Neural progenitor cell (in vitro differentiated cells): ENCODE data around the gene BLTP3A. TPM values are rescaled to one million over a fixed set of nuclear protein-coding genes. Genes with fewer than 3 reads are reported as not detected.

Experiments
- DNase-seq: peaks from one replicate; pipeline ENCODE4 v3.0.0-alpha.2; 2016; ENCODE audit warnings: low spot score
- H2AFZ ChIP-seq: fragments of 200-600 bp; sonication (generic); replicated peaks from 2 replicates; pipeline ENCODE4 v1.6.1; 2016; ENCODE audit warnings: antibody characterized with exemption
- H3F3A ChIP-seq: fragments of 200-600 bp; sonication (generic); 2 replicates; pipeline ENCODE4 v1.6.1; 2016; ENCODE audit warnings: antibody characterized with exemption, low read depth
- H3K27ac ChIP-seq: fragments of 200-600 bp; sonication (generic); 2 replicates; pipeline ENCODE4 v1.5.1; 2016; ENCODE audit warnings: mild to moderate bottlenecking
- H3K27me3 ChIP-seq: fragments of 200-600 bp; sonication (generic); 2 replicates; pipeline ENCODE4 v1.6.1; 2016; ENCODE audit warnings: mild to moderate bottlenecking, moderate library complexity
- H3K36me3 ChIP-seq: fragments of 200-600 bp; sonication (generic); 2 replicates; pipeline ENCODE4 v1.5.1; 2016
- H3K4me1 ChIP-seq: fragments of 200-600 bp; sonication (generic); 2 replicates; pipeline ENCODE4 v1.6.1; 2016; ENCODE audit warnings: mixed run types
- H3K4me2 ChIP-seq: fragments of 200-600 bp; sonication (generic); 2 replicates; pipeline ENCODE4 v1.6.1; 2016
- H3K4me3 ChIP-seq: fragments of 200-600 bp; sonication (generic); 2 replicates; pipeline ENCODE4 v1.5.1; 2016
- H3K79me2 ChIP-seq: fragments of 200-600 bp; sonication (generic); 2 replicates; pipeline ENCODE4 v1.6.1; 2016; ENCODE audit warnings: low read depth
- H3K9ac ChIP-seq: fragments of 200-600 bp; sonication (generic); 2 replicates; pipeline ENCODE4 v1.6.1; 2016
- H3K9me3 ChIP-seq: fragments of 200-600 bp; sonication (generic); 2 replicates; pipeline ENCODE4 v1.5.1; 2016; ENCODE audit warnings: low read depth
- H4K20me1 ChIP-seq: fragments of 200-600 bp; sonication (generic); 2 replicates; pipeline ENCODE4 v1.6.1; 2016; ENCODE audit warnings: low read depth
- H3K27ac Mint-ChIP-seq: 3 replicates; pipeline ENCODE4 v1.8.0; 2021; ENCODE audit warnings: mixed read lengths
- H3K27me3 Mint-ChIP-seq: 2 replicates; pipeline ENCODE4 v1.8.0; 2022; ENCODE audit warnings: low read depth, mild to moderate bottlenecking, inconsistent platforms, moderate library complexity, mixed read lengths; ENCODE audit not compliant: insufficient read depth
- H3K36me3 Mint-ChIP-seq: 3 replicates; pipeline ENCODE4 v1.8.0; 2021; ENCODE audit warnings: mixed read lengths
- H3K4me1 Mint-ChIP-seq: 3 replicates; pipeline ENCODE4 v1.8.0; 2021; ENCODE audit warnings: mixed read lengths
- H3K4me3 Mint-ChIP-seq: 3 replicates; pipeline ENCODE4 v1.8.0; 2021; ENCODE audit warnings: mild to moderate bottlenecking, moderate library complexity, mixed read lengths
- H3K9me3 Mint-ChIP-seq: 3 replicates; pipeline ENCODE4 v1.8.0; 2020; ENCODE audit warnings: mixed read lengths
- CTCF ChIP-seq: fragments of 200-600 bp; sonication (generic); IDR thresholded peaks from 2 replicates; pipeline ENCODE4 v1.5.1; 2017; ENCODE audit warnings: antibody characterized with exemption, mild to moderate bottlenecking
- EZH2 ChIP-seq: fragments of 200-600 bp; sonication (generic); IDR thresholded peaks from 2 replicates; pipeline ENCODE4 v1.6.1; 2017; ENCODE audit warnings: antibody characterized with exemption, mild to moderate bottlenecking, moderate library complexity
- EZH2phosphoT487 ChIP-seq: fragments of 200-600 bp; sonication (generic); IDR thresholded peaks from 2 replicates; pipeline ENCODE4 v1.6.1; 2017; ENCODE audit warnings: antibody characterized with exemption
- total RNA-seq: library from RNA; depleted of rRNA; stranded (reverse); fragments of >200 nt; gene quantifications from 2 replicates; pipeline ENCODE4 v1.2.3, GENCODE V29; 2015; ENCODE audit warnings: low replicate concordance

BLTP3A gene
- total RNA-seq, 1 donor from 2014 or later: 13.8 TPM

GRCh38 chr6:34810017-34810882, 18.4 kb downstream of the BLTP3A start:
- H3K36me3 Mint-ChIP-seq: no peaks in the 10 kb centered on the region
- Histone ChIP-seq H3K36me3 (no peaks in the 10 kb centered on the region), H3K9ac (no peak overlapping the region), H3K4me3 (no peak overlapping the region), H3K27ac (no peak overlapping the region), H3K4me1 (no peaks in the 10 kb centered on the region), H3K9me3 (no peaks in the 10 kb centered on the region), H3K79me2 (peaks cover 76% of the 10 kb centered on the region), H3F3A (no peaks in the 10 kb centered on the region), H4K20me1 (peaks cover 49% of the 10 kb centered on the region), H3K4me2 (no peak overlapping the region), H2AFZ (no peak overlapping the region), H3K27me3 (no peaks in the 10 kb centered on the region)
- peaks cover 2% of the 10 kb centered on the region for H3K27me3 Mint-ChIP-seq
- H3K9me3 Mint-ChIP-seq: no peaks in the 10 kb centered on the region
- no peak overlapping the region for H3K27ac Mint-ChIP-seq
- no peak for TF ChIP-seq EZH2
- TF ChIP-seq EZH2phosphoT487: no peak
- no peak for TF ChIP-seq CTCF
- DNase-seq: no peak
- H3K4me1 Mint-ChIP-seq: no peaks in the 10 kb centered on the region
- H3K4me3 Mint-ChIP-seq: no peak overlapping the region

GRCh38 chr6:34810936-34811632, 19.2 kb downstream of the BLTP3A start:
- H3K4me2 ChIP-seq: no peak overlapping the region
- no peaks in the 10 kb centered on the region for H3K4me1 ChIP-seq
- no peaks in the 10 kb centered on the region for H3K4me1 Mint-ChIP-seq
- peaks cover 77% of the 10 kb centered on the region for H3K79me2 ChIP-seq
- no peak overlapping the region for H3K9ac ChIP-seq
- H3K4me3 ChIP-seq: no peak overlapping the region
- peaks cover 2% of the 10 kb centered on the region for H3K27me3 Mint-ChIP-seq
- H3K4me3 Mint-ChIP-seq: no peak overlapping the region
- H3K36me3 ChIP-seq: no peaks in the 10 kb centered on the region
- no peak for DNase-seq
- H2AFZ ChIP-seq: no peak overlapping the region
- H3F3A ChIP-seq: no peaks in the 10 kb centered on the region
- no peak overlapping the region for H3K27ac ChIP-seq
- no peaks in the 10 kb centered on the region for H3K9me3 Mint-ChIP-seq
- H4K20me1 ChIP-seq: peaks cover 43% of the 10 kb centered on the region
- no peak for TF ChIP-seq CTCF
- no peak for TF ChIP-seq EZH2phosphoT487
- no peak for TF ChIP-seq EZH2
- no peak overlapping the region for H3K27ac Mint-ChIP-seq
- H3K27me3 ChIP-seq: no peaks in the 10 kb centered on the region
- no peaks in the 10 kb centered on the region for H3K36me3 Mint-ChIP-seq
- no peaks in the 10 kb centered on the region for H3K9me3 ChIP-seq

GRCh38 chr6:34813028-34813713, 21.3 kb downstream of the BLTP3A start:
- H3K9me3 ChIP-seq: no peaks in the 10 kb centered on the region
- TF ChIP-seq EZH2phosphoT487 (no peak), CTCF (no peak), EZH2 (no peak)
- no peak overlapping the region for H3K9ac ChIP-seq
- no peaks in the 10 kb centered on the region for H3K4me1 ChIP-seq
- Mint-ChIP-seq H3K27ac (no peak overlapping the region), H3K27me3 (peaks cover 2% of the 10 kb centered on the region), H3K9me3 (no peaks in the 10 kb centered on the region), H3K4me1 (no peaks in the 10 kb centered on the region), H3K36me3 (no peaks in the 10 kb centered on the region), H3K4me3 (no peak overlapping the region)
- H3K27ac ChIP-seq: no peak overlapping the region
- DNase-seq: no peak
- peaks cover 36% of the 10 kb centered on the region for H4K20me1 ChIP-seq
- H3K27me3 ChIP-seq: no peaks in the 10 kb centered on the region
- H3F3A ChIP-seq: no peaks in the 10 kb centered on the region
- no peak overlapping the region for H3K4me3 ChIP-seq
- no peak overlapping the region for H2AFZ ChIP-seq
- H3K36me3 ChIP-seq: no peaks in the 10 kb centered on the region
- no peak overlapping the region for H3K4me2 ChIP-seq
- H3K79me2 ChIP-seq: peaks cover 75% of the 10 kb centered on the region
